HepG2 (cell line): ENCODE data around the gene TRIM7. TPM values are rescaled to one million over a fixed set of nuclear protein-coding genes. Genes with fewer than 3 reads are reported as not detected.

ENCODE experiments used
- ATAC-seq: fragments of 200-7000 bp; cut with Tn5 transposase; 3 replicates; pipeline ENCODE4 v1.9.1; 2020; ENCODE audit warnings: mild to moderate bottlenecking, moderate library complexity
- BruUV-seq: library from RNA; stranded (reverse); fragments of 400-500 nt; replicated peaks from 2 replicates; lab custom pipeline; 2021; lab: Mats Ljungman, UMichigan
- CTCF ChIA-PET: fragments of 300-600 bp; formaldehyde crosslinking; extraction: SDS; loops from one replicate; lab custom pipeline; 2021; ENCODE audit warnings: low total read pairs, inconsistent platforms, low intra/inter-chr PET ratio; lab: Yijun Ruan, JAX
- POLR2A ChIA-PET: fragments of 350-600 bp; sonication (Branson Sonifier 250); formaldehyde crosslinking; loops from one replicate; lab custom pipeline; 2020; ENCODE audit warnings: antibody characterized with exemption, inconsistent platforms; lab: Yijun Ruan, JAX
- DNase-seq: peaks from one replicate; pipeline ENCODE4 v3.0.0-alpha.2; 2015; ENCODE audit warnings: low spot score
- FAIRE-seq: peaks from 3 replicates; lab custom pipeline; 2011; peaks lifted over from hg19 to GRCh38; lab: Jason Lieb, UNC
- H2AFZ ChIP-seq: one replicate; pipeline ENCODE4 v1.6.1; 2011; ENCODE audit warnings: low read length, inconsistent platforms
- H3K27ac ChIP-seq: fragments of 300-600 bp; 3 replicates; pipeline ENCODE4 v1.8.0; 2011; ENCODE audit warnings: mixed run types, mild to moderate bottlenecking, mixed read lengths, low read length, inconsistent platforms; ENCODE audit not compliant: insufficient read depth; ENCODE audit errors: extremely low read length
- H3K27me3 ChIP-seq, 2 experiments: fragments of 200-600 bp in 1 of 2; 2 replicates in 1 of 2; 3 replicates in 1 of 2; pipeline versions ENCODE4 v1.6.0 to v1.8.0; 2011; ENCODE audit warnings: low read length in 2 of 2, mild to moderate bottlenecking in 2 of 2, moderate library complexity in 2 of 2, inconsistent platforms in 1 of 2; ENCODE audit not compliant: insufficient read depth in 2 of 2, control insufficient read depth in 1 of 2
- H3K36me3 ChIP-seq, 2 experiments: fragments of 200-600 bp in 1 of 2; replicated peaks in 1 of 2; 2 replicates in 1 of 2; 3 replicates in 1 of 2; pipeline versions ENCODE4 v1.5.1 to v1.8.0; 2011; ENCODE audit warnings: low read length in 2 of 2, inconsistent platforms in 1 of 2; ENCODE audit not compliant: insufficient read depth in 2 of 2, control insufficient read depth in 1 of 2
- H3K4me1 ChIP-seq: 2 replicates; pipeline ENCODE4 v1.5.1; 2012; ENCODE audit warnings: low read length, inconsistent platforms; ENCODE audit not compliant: insufficient read depth
- H3K4me2 ChIP-seq: 2 replicates; pipeline ENCODE4 v1.6.0; 2011; ENCODE audit warnings: low read depth, low read length, inconsistent platforms
- H3K4me3 ChIP-seq, 3 experiments: fragments of 200-600 bp in 1 of 3; sonication (generic), shearing (Covaris generic) in 1 of 3; replicated peaks in 1 of 3; 2 replicates each; pipeline ENCODE4 v1.5.1; 2011 to 2016; ENCODE audit warnings: low read length in 3 of 3, inconsistent platforms in 2 of 3, low read depth in 2 of 3, mild to moderate bottlenecking in 2 of 3, control low read depth in 1 of 3, mixed read lengths in 1 of 3; ENCODE audit not compliant: insufficient read depth in 1 of 3
- H3K79me2 ChIP-seq: one replicate; pipeline ENCODE4 v1.6.1; 2011; ENCODE audit warnings: low read length, inconsistent platforms; ENCODE audit not compliant: insufficient read depth
- H3K9ac ChIP-seq: 2 replicates; pipeline ENCODE4 v1.6.0; 2011; ENCODE audit warnings: mild to moderate bottlenecking, low read depth, low read length, inconsistent platforms; ENCODE audit not compliant: insufficient read depth
- H3K9me3 ChIP-seq: 2 replicates; pipeline ENCODE4 v1.5.1; 2012; ENCODE audit warnings: mild to moderate bottlenecking, low read length
- H4K20me1 ChIP-seq: 2 replicates; pipeline ENCODE4 v1.6.0; 2011; ENCODE audit warnings: inconsistent platforms, mild to moderate bottlenecking, low read length, moderate library complexity; ENCODE audit not compliant: insufficient read depth
- ASH2L ChIP-seq: fragments of 300-600, 200-600 bp; sonication (generic); IDR thresholded peaks from 2 replicates; pipeline ENCODE4 v1.7.0; 2017; ENCODE audit warnings: low read depth, mild to moderate bottlenecking, moderate library complexity, mixed read lengths, low read length; ENCODE audit not compliant: insufficient read length
- DNMT1 ChIP-seq: sonication (generic); formaldehyde crosslinking; IDR thresholded peaks from 2 replicates; pipeline ENCODE4 v1.5.1; 2020; ENCODE audit warnings: mild to moderate bottlenecking, missing genetic modification reagents
- E2F2 ChIP-seq: sonication (generic); formaldehyde crosslinking; IDR thresholded peaks from 2 replicates; pipeline ENCODE4 v1.4.0; 2020; ENCODE audit warnings: missing genetic modification reagents, borderline replicate concordance
- FOXA1 ChIP-seq, 2 experiments: fragments of 450-650 bp in 1 of 2; sonication (generic) in 1 of 2; formaldehyde crosslinking in 1 of 2; IDR thresholded peaks; 2 replicates each; pipeline versions ENCODE4 v1.4.0 to v1.6.1; 2016 to 2020; ENCODE audit warnings: missing genetic modification reagents in 1 of 2
- FOXO1 ChIP-seq: sonication (generic); formaldehyde crosslinking; IDR thresholded peaks from 2 replicates; pipeline ENCODE4 v1.4.0; 2020; ENCODE audit warnings: missing genetic modification reagents
- IKZF5 ChIP-seq: IDR thresholded peaks from 2 replicates; pipeline ENCODE4 v1.6.1; 2018; ENCODE audit warnings: missing genetic modification reagents, mild to moderate bottlenecking, missing compliant biosample characterization
- RCOR2 ChIP-seq: IDR thresholded peaks from 2 replicates; pipeline ENCODE4 v1.6.1; 2016; ENCODE audit warnings: missing biosample characterization, missing genetic modification reagents
- SAFB2 ChIP-seq: sonication (generic); formaldehyde crosslinking; IDR thresholded peaks from 2 replicates; pipeline ENCODE4 v1.5.1; 2020; ENCODE audit warnings: missing genetic modification reagents, low read depth, mild to moderate bottlenecking, borderline replicate concordance
- SPEN ChIP-seq: sonication (generic); formaldehyde crosslinking; IDR thresholded peaks from 2 replicates; pipeline ENCODE4 v1.5.1; 2020; ENCODE audit warnings: low read depth, mild to moderate bottlenecking, missing genetic modification reagents
- SSRP1 ChIP-seq: IDR thresholded peaks from 2 replicates; pipeline ENCODE4 v1.6.1; 2016; ENCODE audit warnings: control low read depth
- ZFX ChIP-seq: sonication (generic); formaldehyde crosslinking; IDR thresholded peaks from 2 replicates; pipeline ENCODE4 v1.4.0; 2020; ENCODE audit warnings: mild to moderate bottlenecking, low read depth, missing genetic modification reagents, moderate library complexity
- ZMAT5 ChIP-seq: sonication (generic); formaldehyde crosslinking; IDR thresholded peaks from 2 replicates; pipeline ENCODE4 v1.5.0; 2020; ENCODE audit warnings: mild to moderate bottlenecking, low read depth, missing genetic modification reagents, borderline replicate concordance
- ZNF160 ChIP-seq: sonication (generic); formaldehyde crosslinking; IDR thresholded peaks from 2 replicates; pipeline ENCODE4 v1.8.0; 2022; ENCODE audit warnings: mild to moderate bottlenecking, inconsistent platforms, missing genetic modification reagents
- ZNF441 ChIP-seq: sonication (generic); formaldehyde crosslinking; IDR thresholded peaks from 2 replicates; pipeline ENCODE4 v1.7.0; 2021; ENCODE audit warnings: missing genetic modification reagents, borderline replicate concordance
- WGBS: methylation state at CpG from one replicate; pipeline ENCODE4 v1.1.6; 2017; ENCODE audit warnings: low lambda C conversion rate; 5-methylcytosine and 5-hydroxymethylcytosine counted together
- in situ Hi-C: cut with HindIII; loops from 2 replicates; pipeline ENCODE4 v1.10.0; 2017; ENCODE audit warnings: low pct_unique_long_range_greater_than_20kb; ENCODE audit not compliant: extremely low pct_ligation_motif_present
- intact Hi-C: fragments of 100-400 bp; cut with micrococcal nuclease; formaldehyde crosslinking; loops from one replicate; pipeline ENCODE4 v1.10.0; 2022; ENCODE audit not compliant: unreplicated experiment
- polyA plus RNA-seq, 8 experiments: library from polyadenylated mRNA; depleted of rRNA in 3 of 8; stranded (reverse) in 7 of 8; unstranded in 1 of 8; fragments of >200 nt; fragmentation: Illumina TruSeq in 4 of 8; extraction: Trizol in 4 of 8; gene quantifications; 2 replicates each; pipeline versions ENCODE4 v1.2.1 to v1.2.3, GENCODE V29; 2011 to 2016; ENCODE audit warnings: low read depth in 4 of 8, missing spikeins in 1 of 8, mixed read lengths in 1 of 8; ENCODE audit not compliant: insufficient read depth in 1 of 8
- total RNA-seq, 5 experiments: library from RNA; depleted of rRNA; stranded (reverse); fragments of >200 nt; fragmentation: Illumina TruSeq; extraction: Trizol; gene quantifications; 2 replicates each; pipeline ENCODE4 v1.2.3, GENCODE V29; 2016; ENCODE audit warnings: low read depth in 1 of 5

Gene TRIM7
- total and polyA plus RNA-seq, 2 of the 13 experiments (the other 11 are each of a cell fraction or from before 2014, with no cell fraction given), result 0.13 TPM; not detected in 1

- DNase-seq (no peak), FAIRE-seq (no peak), ATAC-seq (no peak)
- Histone ChIP-seq H2AFZ (peak overlapping the region; percentile 32), H3K9me3 (no peaks in the 10 kb centered on the region), H3K36me3 (no peaks in the 10 kb centered on the region), H3K4me2 (peak overlapping the region; percentile 95), H3K4me1 (peaks cover 35% of the 10 kb centered on the region), H3K27ac (peak overlapping the region; percentile 48), H4K20me1 (no peaks in the 10 kb centered on the region), H3K79me2 (no peaks in the 10 kb centered on the region), H3K27me3 (no peaks in the 10 kb centered on the region; a peak in 2 of 5 replicates), H3K4me3 (peak overlapping the region; percentile 63 to 78 (median 67)), H3K9ac (peak overlapping the region; percentile 54; the same call in 1 of the 2 replicates)
- TF ChIP-seq ZMAT5 (CRISPR knock-in tag) (no peak), ASH2L (peak; percentile 30), ZNF441 (CRISPR knock-in tag) (peak; percentile 2; the same call in 1 of the 2 replicates)
- ChIA-PET CTCF (no interaction called here), POLR2A (no interaction called here)
- no TSS peak for BruUV-seq
- WGBS, result 33% methylated on average over 10 of the region's 10 CpGs
- intact Hi-C loops, result loop anchor here (1.0 kb wide), 1 partner anchor 12 kb away; no protein-coding TSS in a partner anchor
- in situ Hi-C loops, result no loop called here
Observed at GRCh38 chr5:181218795-181219124, 13.8 kb upstream of the TRIM7 start.

GRCh38 chr5:181217803-181218062, 12.7 kb upstream of the TRIM7 start:
- H3K4me2 ChIP-seq, result peak overlapping the region; percentile 95
- H3K79me2 ChIP-seq, result no peaks in the 10 kb centered on the region
- TF ChIP-seq FOXO1 (no peak), SPEN (CRISPR knock-in tag) (peak; percentile 25; the same call in 1 of the 2 replicates), E2F2 (CRISPR knock-in tag) (no peak), IKZF5 (CRISPR knock-in tag) (no peak), SAFB2 (CRISPR knock-in tag) (0 out of 2 replicates have a peak, but pooled peaks have one; percentile 79), ZFX (CRISPR knock-in tag) (peak; percentile 15; the same call in 1 of the 2 replicates), RCOR2 (no peak), FOXA1 (IDR thresholded peaks at IDR 0.05) (no peak), FOXA1 (CRISPR knock-in tag; IDR thresholded peaks at IDR 0.05) (0 out of 2 replicates have a peak, but pooled peaks have one; percentile 40), DNMT1 (CRISPR knock-in tag) (0 out of 2 replicates have a peak, but pooled peaks have one; percentile 20), ZNF160 (CRISPR knock-in tag) (no peak), SSRP1 (CRISPR knock-in tag) (peak; percentile 98; the same call in 1 of the 2 replicates)
- TF ChIP-seq, all 625 proteins: peak for 6
- Histone ChIP-seq H3K9me3 (no peaks in the 10 kb centered on the region), H3K4me3 (peak overlapping the region; percentile 49 to 78 (median 67)), H2AFZ (no peak overlapping the region), H3K9ac (no peak overlapping the region), H3K36me3 (no peaks in the 10 kb centered on the region), H3K4me1 (peaks cover 35% of the 10 kb centered on the region), H3K27me3 (peaks cover 0 to 2% of the 10 kb centered on the region in 2 experiments; a peak in 2 of 5 replicates), H3K27ac (peak overlapping the region; percentile 21), H4K20me1 (no peaks in the 10 kb centered on the region)
- no TSS peak for BruUV-seq
- ATAC-seq, result peak; percentile 7
- no peak for FAIRE-seq
- ChIA-PET CTCF (no interaction called here), POLR2A (interaction anchor here (0.9 kb wide), 1 partner anchor 10 kb away, joined by 3 read pairs; no protein-coding TSS in a partner anchor)
- in situ Hi-C loops (no loop called here), intact Hi-C loops (loop anchor here (1.0 kb wide), 1 partner anchor 11 kb away; no protein-coding TSS in a partner anchor)
- WGBS, result under 1% methylated on average over 13 of the region's 13 CpGs
- DNase-seq, result no peak
